ENCODE results near the gene TBCK.

DNA sequence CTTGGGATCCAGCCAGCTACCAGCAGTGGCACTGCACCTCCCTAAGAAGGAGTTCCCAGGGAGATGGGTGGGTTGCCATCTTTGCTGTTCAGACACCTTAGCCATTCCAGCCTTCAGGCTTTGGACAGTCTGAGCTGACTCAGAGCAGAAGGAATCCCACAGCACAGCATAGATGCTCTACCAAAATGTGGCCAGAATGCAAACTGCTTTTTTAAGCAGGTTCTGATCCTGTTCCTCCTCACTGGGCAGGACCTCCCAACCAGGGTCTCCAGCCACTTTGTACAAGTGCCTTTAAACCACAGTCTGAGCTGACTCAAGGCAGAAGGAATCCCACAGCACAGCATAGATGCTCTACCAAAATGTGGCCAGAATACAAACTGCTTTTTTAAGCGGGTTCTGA, 211.7 kb downstream of the TBCK start:
- TF ChIP-seq, protein P1, sequence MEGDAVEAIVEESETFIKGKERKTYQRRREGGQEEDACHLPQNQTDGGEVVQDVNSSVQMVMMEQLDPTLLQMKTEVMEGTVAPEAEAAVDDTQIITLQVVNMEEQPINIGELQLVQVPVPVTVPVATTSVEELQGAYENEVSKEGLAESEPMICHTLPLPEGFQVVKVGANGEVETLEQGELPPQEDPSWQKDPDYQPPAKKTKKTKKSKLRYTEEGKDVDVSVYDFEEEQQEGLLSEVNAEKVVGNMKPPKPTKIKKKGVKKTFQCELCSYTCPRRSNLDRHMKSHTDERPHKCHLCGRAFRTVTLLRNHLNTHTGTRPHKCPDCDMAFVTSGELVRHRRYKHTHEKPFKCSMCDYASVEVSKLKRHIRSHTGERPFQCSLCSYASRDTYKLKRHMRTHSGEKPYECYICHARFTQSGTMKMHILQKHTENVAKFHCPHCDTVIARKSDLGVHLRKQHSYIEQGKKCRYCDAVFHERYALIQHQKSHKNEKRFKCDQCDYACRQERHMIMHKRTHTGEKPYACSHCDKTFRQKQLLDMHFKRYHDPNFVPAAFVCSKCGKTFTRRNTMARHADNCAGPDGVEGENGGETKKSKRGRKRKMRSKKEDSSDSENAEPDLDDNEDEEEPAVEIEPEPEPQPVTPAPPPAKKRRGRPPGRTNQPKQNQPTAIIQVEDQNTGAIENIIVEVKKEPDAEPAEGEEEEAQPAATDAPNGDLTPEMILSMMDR (IDR thresholded peaks at IDR 0.05; ENCODE audit: low read length), result no peak
- TF ChIP-seq EZH2 (optimal IDR thresholded peaks at IDR 0.05; ENCODE audit: low read depth, low read length), result no peak

Data from MM.1S (cell line).